A549 (cell line): Measurements from ENCODE around the gene PLEKHA4. TPM values are rescaled to one million over a fixed set of nuclear protein-coding genes. Genes with fewer than 3 reads are reported as not detected.

Source experiments
- ATAC-seq, 2 experiments: fragments of 200-7000 bp in 1 of 2; fragments of >200 bp in 1 of 2; cut with Nextera tagmentation in 1 of 2; cut with Tn5 transposase in 1 of 2; 3 replicates each; pipeline versions ENCODE4 v1.8.0 to v1.9.1; 2018 to 2020; ENCODE audit warnings: mild to moderate bottlenecking in 1 of 2, moderate library complexity in 1 of 2
- CTCF ChIA-PET: fragments of 300-600 bp; sonication (Branson Sonifier 250); formaldehyde crosslinking; extraction: SDS; loops from one replicate; lab custom pipeline; 2021; ENCODE audit warnings: antibody characterized with exemption, inconsistent platforms; lab: Yijun Ruan, JAX
- POLR2A ChIA-PET: fragments of 350-600 bp; formaldehyde crosslinking; extraction: SDS; loops from one replicate; lab custom pipeline; 2021; ENCODE audit warnings: antibody characterized with exemption, inconsistent platforms; lab: Yijun Ruan, JAX
- DNase-seq, 2 experiments: peaks; one replicate each; pipeline versions ENCODE4 v3.0.0 to v3.0.0-alpha.2; 2011 to 2016; ENCODE audit warnings: low read depth in 1 of 2, low spot score in 1 of 2
- FAIRE-seq: peaks from 2 replicates; lab custom pipeline; 2011; peaks lifted over from hg19 to GRCh38; lab: Jason Lieb, UNC
- H3K27ac ChIP-seq, 2 experiments: fragments of >200 bp; sonication (Bioruptor Twin); formaldehyde crosslinking; 3 replicates each; pipeline ENCODE4 v1.5.1; 2016 to 2017
- H3K4me1 ChIP-seq: fragments of >200 bp; sonication (Bioruptor Twin); formaldehyde crosslinking; 3 replicates; pipeline ENCODE4 v1.6.1; 2016
- H3K4me2 ChIP-seq: fragments of >200 bp; sonication (Bioruptor Twin); formaldehyde crosslinking; 3 replicates; pipeline ENCODE4 v1.6.1; 2016
- H3K4me3 ChIP-seq: fragments of >200 bp; sonication (Bioruptor Twin); formaldehyde crosslinking; 3 replicates; pipeline ENCODE4 v1.5.1; 2016
- H3K9me3 ChIP-seq: fragments of >200 bp; sonication (Bioruptor Twin); formaldehyde crosslinking; 3 replicates; pipeline ENCODE4 v1.6.1; 2016
- ATOH8 ChIP-seq: fragments of 250-450 bp; sonication (Bioruptor Pico); IDR thresholded peaks from 2 replicates; pipeline ENCODE4 v1.5.0; 2020; ENCODE audit warnings: low read depth, mild to moderate bottlenecking, moderate library complexity
- BCL3 ChIP-seq: fragments of >200 bp; sonication (Bioruptor Twin); formaldehyde crosslinking; IDR thresholded peaks from 3 replicates; pipeline ENCODE4 v1.6.1; 2016
- BHLHE40 ChIP-seq: IDR thresholded peaks from 2 replicates; pipeline ENCODE4 v1.6.1; 2012; ENCODE audit warnings: low read depth, low read length, inconsistent platforms
- CBX8 ChIP-seq: fragments of 200-600 bp; sonication (generic); IDR thresholded peaks from 2 replicates; pipeline ENCODE4 v1.6.1; 2016
- CHD4 ChIP-seq: fragments of 200-600 bp; sonication (generic); IDR thresholded peaks from 2 replicates; pipeline ENCODE4 v1.6.1; 2016; ENCODE audit warnings: antibody characterized with exemption, mild to moderate bottlenecking, borderline replicate concordance
- CTCF ChIP-seq: fragments of >200 bp; sonication (Bioruptor Twin); formaldehyde crosslinking; IDR thresholded peaks from 3 replicates; pipeline ENCODE4 v1.5.1; 2016
- EHMT2 ChIP-seq: fragments of 200-600 bp; sonication (generic); IDR thresholded peaks from 2 replicates; pipeline ENCODE4 v1.6.1; 2016; ENCODE audit warnings: antibody characterized with exemption, low read depth, mild to moderate bottlenecking, moderate library complexity
- ELK1 ChIP-seq: fragments of 150-350 bp; IDR thresholded peaks from 2 replicates; pipeline ENCODE4 v1.6.1; 2014; ENCODE audit warnings: low read depth, mild to moderate bottlenecking, low read length
- EP300 ChIP-seq, 2 experiments: fragments of >200 bp; sonication (Bioruptor Twin); formaldehyde crosslinking; IDR thresholded peaks; 2 replicates in 1 of 2; 3 replicates in 1 of 2; pipeline ENCODE4 v1.6.1; 2016 to 2017
- FOSB ChIP-seq: fragments of 250-450 bp; sonication (Bioruptor Pico); IDR thresholded peaks from 2 replicates; pipeline ENCODE4 v1.5.0; 2020; ENCODE audit warnings: mild to moderate bottlenecking, moderate library complexity
- GATA3 ChIP-seq: IDR thresholded peaks from 2 replicates; pipeline ENCODE4 v1.6.1; 2012; ENCODE audit warnings: borderline replicate concordance
- HDAC2 ChIP-seq: fragments of 200-600 bp; sonication (generic); IDR thresholded peaks from 2 replicates; pipeline ENCODE4 v1.6.1; 2016
- HOXB13 ChIP-seq: fragments of 250-450 bp; sonication (Bioruptor Pico); IDR thresholded peaks from 2 replicates; pipeline ENCODE4 v1.5.0; 2020; ENCODE audit warnings: low read depth, mild to moderate bottlenecking, moderate library complexity
- HOXB5 ChIP-seq: fragments of 250-450 bp; sonication (Bioruptor Pico); IDR thresholded peaks from 2 replicates; pipeline ENCODE4 v1.5.0; 2020; ENCODE audit warnings: mild to moderate bottlenecking, moderate library complexity
- JUN ChIP-seq, 2 experiments: fragments of >200 bp; sonication (Bioruptor Twin); formaldehyde crosslinking; IDR thresholded peaks; 2 replicates in 1 of 2; 3 replicates in 1 of 2; pipeline ENCODE4 v1.6.1; 2016 to 2017
- JUNB ChIP-seq: fragments of >200 bp; sonication (Bioruptor Twin); formaldehyde crosslinking; IDR thresholded peaks from 2 replicates; pipeline ENCODE4 v1.6.1; 2016
- MAFK ChIP-seq: fragments of 450-650 bp; IDR thresholded peaks from 2 replicates; pipeline ENCODE4 v1.6.1; 2014; ENCODE audit not compliant: partially characterized antibody
- MAX ChIP-seq: IDR thresholded peaks from 2 replicates; pipeline ENCODE4 v1.6.1; 2012
- NPAS2 ChIP-seq: fragments of 250-450 bp; sonication (Bioruptor Pico); IDR thresholded peaks from 2 replicates; pipeline ENCODE4 v1.8.0; 2022; ENCODE audit warnings: mild to moderate bottlenecking, moderate library complexity, borderline replicate concordance
- PHF8 ChIP-seq: fragments of 200-600 bp; sonication (generic); IDR thresholded peaks from 2 replicates; pipeline ENCODE4 v1.6.1; 2016; ENCODE audit warnings: low read depth, mild to moderate bottlenecking, antibody characterized with exemption, moderate library complexity, borderline replicate concordance
- POLR2A ChIP-seq: IDR thresholded peaks from 2 replicates; pipeline ENCODE4 v1.6.1; 2012; ENCODE audit warnings: mild to moderate bottlenecking, low read length
- POLR2AphosphoS2 ChIP-seq: conservative IDR thresholded peaks from 2 replicates; pipeline ENCODE4 v1.6.1; 2012; ENCODE audit warnings: low read length, improper control_type of control experiment, inconsistent platforms
- RARB ChIP-seq: fragments of 250-450 bp; sonication (Bioruptor Pico); IDR thresholded peaks from 2 replicates; pipeline ENCODE4 v1.8.0; 2021; ENCODE audit warnings: mild to moderate bottlenecking, moderate library complexity
- RFX5 ChIP-seq: fragments of 450-650 bp; IDR thresholded peaks from 2 replicates; pipeline ENCODE4 v1.7.1; 2014; ENCODE audit warnings: antibody characterized with exemption, mild to moderate bottlenecking, moderate library complexity
- SMC3 ChIP-seq: fragments of >200 bp; sonication (Bioruptor Twin); formaldehyde crosslinking; IDR thresholded peaks from 3 replicates; pipeline ENCODE4 v1.6.1; 2018; ENCODE audit warnings: inconsistent platforms
- SREBF2 ChIP-seq: fragments of 450-650 bp; IDR thresholded peaks from 2 replicates; pipeline ENCODE4 v1.6.1; 2014; ENCODE audit warnings: mild to moderate bottlenecking, moderate library complexity
- TP53 ChIP-seq: fragments of 250-450 bp; sonication (Bioruptor Pico); IDR thresholded peaks from 2 replicates; pipeline ENCODE4 v1.5.0; 2021; ENCODE audit warnings: mild to moderate bottlenecking, moderate library complexity
- USF2 ChIP-seq: fragments of 450-650 bp; IDR thresholded peaks from 2 replicates; pipeline ENCODE4 v1.6.1; 2014; ENCODE audit warnings: antibody characterized with exemption
- ZFP36 ChIP-seq: fragments of 450-650 bp; IDR thresholded peaks from 2 replicates; pipeline ENCODE4 v1.6.1; 2014; ENCODE audit warnings: borderline replicate concordance; ENCODE audit not compliant: partially characterized antibody
- ZNF302 ChIP-seq: fragments of 250-450 bp; sonication (Bioruptor Pico); IDR thresholded peaks from 2 replicates; pipeline ENCODE4 v1.9.0; 2021; ENCODE audit warnings: inconsistent platforms, mild to moderate bottlenecking, moderate library complexity
- WGBS: methylation state at CpG from one replicate; pipeline ENCODE4 v1.1.6; 2017; ENCODE audit errors: missing lambda C conversion rate; 5-methylcytosine and 5-hydroxymethylcytosine counted together
- polyA plus RNA-seq, 4 experiments: library from polyadenylated mRNA; depleted of rRNA in 3 of 4; stranded (reverse); fragments of >200 nt; fragmentation: RNase III in 1 of 4; extraction: RNeasy Plus Mini Kit Qiagen cat#74134 plus additional on column Dnase treatment in 1 of 4; gene quantifications; 2 replicates in 3 of 4; 3 replicates in 1 of 4; pipeline ENCODE4 v1.2.3, GENCODE V29; 2011 to 2017

Gene PLEKHA4
- polyA plus RNA-seq, 2 of the 4 experiments (the other 2 are of a cell fraction), result 0.34 to 0.46 TPM

GRCh38 chr19:48837051-48837524 is 31.3 kb downstream of the PLEKHA4 start:
- FAIRE-seq, result peak; percentile 92
- ATAC-seq, result peak; percentile 87 to 95
- CTCF ChIA-PET, result interaction anchor here (0.6 to 24.1 kb wide), 24 partner anchors 9 to 191 kb away, joined by 3 to 927 read pairs (median 4); partner anchors contain the start of genes BAX, BCAT2, CA11 and PLEKHA4
- peak overlapping the region; percentile 49 for H3K4me3 ChIP-seq
- H3K9me3 ChIP-seq, result no peaks in the 10 kb centered on the region
- no peak for TF ChIP-seq CHD4
- no peak for TF ChIP-seq HOXB13 (CRISPR knock-in tag)
- TF ChIP-seq BCL3, result no peak
- TF ChIP-seq PHF8, result no peak
- no peak for TF ChIP-seq FOSB (CRISPR knock-in tag)
- TF ChIP-seq EHMT2, result no peak
- TF ChIP-seq USF2, result no peak
- TF ChIP-seq CTCF, result no peak
- no peak for TF ChIP-seq ATOH8 (CRISPR knock-in tag)
- 0 out of 2 replicates have a peak, but pooled peaks have one; percentile 48 for TF ChIP-seq RFX5
- TF ChIP-seq GATA3, result no peak
- TF ChIP-seq HDAC2, result no peak
- TF ChIP-seq POLR2AphosphoS2, result no peak
- no peak for TF ChIP-seq ELK1
- TF ChIP-seq CBX8, result no peak
- no peak for TF ChIP-seq HOXB5 (CRISPR knock-in tag)
- peak; percentile 45; the same call in 1 of the 2 replicates for TF ChIP-seq MAX
- no peak for TF ChIP-seq SREBF2
- TF ChIP-seq JUNB, result no peak
- TF ChIP-seq RARB (CRISPR knock-in tag), result no peak
- no peak for TF ChIP-seq MAFK
- TF ChIP-seq SMC3, result no peak
- no peak for TF ChIP-seq ZFP36
- TF ChIP-seq ZNF302 (CRISPR knock-in tag), result no peak
- TF ChIP-seq BHLHE40, result no peak
- TF ChIP-seq TP53 (CRISPR knock-in tag), result no peak
- TF ChIP-seq NPAS2 (CRISPR knock-in tag), result no peak
- no peak for TF ChIP-seq EP300 (IDR thresholded peaks at IDR 0.05)
- peak in 1 of 2 experiments; percentile 62; a peak in 3 of 5 replicates for TF ChIP-seq JUN (IDR thresholded peaks at IDR 0.05)
- TF ChIP-seq POLR2A, result peak; percentile 18; the same call in 1 of the 2 replicates
- TF ChIP-seq, all 56 proteins: peak for 4
- peaks cover 7% of the 10 kb centered on the region; the same call in 2 of the 3 replicates for H3K4me1 ChIP-seq
- peak overlapping the region; percentile 93 for H3K4me2 ChIP-seq
- peak overlapping the region; percentile 80 to 90 for H3K27ac ChIP-seq
- peak; percentile 96 to 99 for DNase-seq
- WGBS, result 7% methylated on average over 17 of the region's 29 CpGs
- POLR2A ChIA-PET, result interaction anchor here (0.6 to 2.2 kb wide), 10 partner anchors 8 to 139 kb away, joined by 3 to 18 read pairs (median 4); partner anchors contain the start of genes BCAT2 and PPP1R15A
